GM21526 (cell line): Measurements from ENCODE around the gene NLRP1.

Experiments
- ATAC-seq: cut with Tn5 transposase; IDR thresholded peaks from one replicate; pipeline ENCODE4 v1.9.1; 2021; ENCODE audit warnings: moderate library complexity; ENCODE audit not compliant: unreplicated experiment, low FRiP score

Gene NLRP1

GRCh38 chr17:5485270-5486205 lies 98.8 kb downstream of the NLRP1 start, which contains the start of gene DERL2:
TSS of gene DERL2 (minus strand) at chr17:5486178. CDS start at chr17:5486161, 17 bp downstream.
- ATAC-seq = peak; percentile 21

GRCh38 chr17:5481451-5481850 lies 102.9 kb downstream of the NLRP1 start:
- ATAC-seq = no peak

GRCh38 chr17:5480962-5481361 lies 103.3 kb downstream of the NLRP1 start:
- no peak for ATAC-seq

- no peak for ATAC-seq
These were observed 105.3 kb downstream of the NLRP1 start for GRCh38 chr17:5478992-5479391.

GRCh38 chr17:5473906-5474305 lies 110.4 kb downstream of the NLRP1 start:
- ATAC-seq = no peak

- no peak for ATAC-seq
These were observed 111.8 kb downstream of the NLRP1 start for GRCh38 chr17:5472511-5472910.

- peak; percentile 10 for ATAC-seq
These were observed 116.2 kb downstream of the NLRP1 start for GRCh38 chr17:5468075-5468473.

GRCh38 chr17:5467416-5467815 lies 116.9 kb downstream of the NLRP1 start:
- ATAC-seq = no peak

GRCh38 chr17:5466295-5466694 lies 118.0 kb downstream of the NLRP1 start:
- ATAC-seq = no peak

- ATAC-seq = no peak
These were observed 119.4 kb downstream of the NLRP1 start for GRCh38 chr17:5464717-5465507.
